WTC11 (cell line): ENCODE data around the gene KIF17. TPM values are rescaled to one million over a fixed set of nuclear protein-coding genes. Genes with fewer than 3 reads are reported as not detected.

Experiments used
- ATAC-seq: fragments of 200-7000 bp; cut with Tn5 transposase; 2 replicates; pipeline ENCODE4 v1.10.0; 2021; ENCODE audit warnings: mild to moderate bottlenecking, moderate library complexity
- CTCF ChIA-PET: fragments of 300-600 bp; sonication (Branson Sonifier 250); formaldehyde crosslinking; loops from one replicate; lab custom pipeline; 2021; ENCODE audit warnings: antibody characterized with exemption; lab: Charles Lee
- POLR2A ChIA-PET: fragments of 350-600 bp; sonication (Branson Sonifier 250); formaldehyde crosslinking; loops from one replicate; lab custom pipeline; 2021; ENCODE audit warnings: antibody characterized with exemption; lab: Charles Lee
- DNase-seq: peaks from one replicate; pipeline ENCODE4 v3.0.0; 2021; ENCODE audit warnings: low spot score
- H3K27ac Mint-ChIP-seq: 2 replicates; pipeline ENCODE4 v1.8.0; 2021; ENCODE audit warnings: mixed read lengths
- H3K27me3 Mint-ChIP-seq: 2 replicates; pipeline ENCODE4 v1.8.0; 2021; ENCODE audit warnings: low read depth, mild to moderate bottlenecking, moderate library complexity, mixed read lengths
- H3K36me3 Mint-ChIP-seq: 2 replicates; pipeline ENCODE4 v1.8.0; 2021; ENCODE audit warnings: mixed read lengths
- H3K4me1 Mint-ChIP-seq: 2 replicates; pipeline ENCODE4 v1.8.0; 2022; ENCODE audit warnings: mixed read lengths
- H3K4me3 Mint-ChIP-seq: 2 replicates; pipeline ENCODE4 v1.8.0; 2021; ENCODE audit warnings: mild to moderate bottlenecking, moderate library complexity, mixed read lengths
- H3K9me3 Mint-ChIP-seq: 2 replicates; pipeline ENCODE4 v1.8.0; 2021; ENCODE audit warnings: mixed read lengths
- CBFB ChIP-seq: sonication (generic); formaldehyde crosslinking; IDR thresholded peaks from 2 replicates; pipeline ENCODE4 v1.8.1; 2022; ENCODE audit warnings: mild to moderate bottlenecking, low read depth, missing genetic modification reagents
- EMX1 ChIP-seq: fragments of 250-450 bp; sonication (Bioruptor Pico); IDR thresholded peaks from 2 replicates; pipeline ENCODE4 v1.8.0; 2021; ENCODE audit warnings: mild to moderate bottlenecking
- ETV6 ChIP-seq: sonication (generic); formaldehyde crosslinking; IDR thresholded peaks from 2 replicates; pipeline ENCODE4 v1.8.1; 2022; ENCODE audit warnings: mild to moderate bottlenecking, missing genetic modification reagents
- FOXJ3 ChIP-seq: sonication (generic); formaldehyde crosslinking; IDR thresholded peaks from 2 replicates; pipeline ENCODE4 v1.9.0; 2021; ENCODE audit warnings: missing genetic modification reagents, mild to moderate bottlenecking, borderline replicate concordance
- FOXK1 ChIP-seq: sonication (generic); formaldehyde crosslinking; IDR thresholded peaks from 2 replicates; pipeline ENCODE4 v1.8.0; 2022; ENCODE audit warnings: mild to moderate bottlenecking, moderate library complexity, missing genetic modification reagents
- GABPB1 ChIP-seq: sonication (generic); formaldehyde crosslinking; IDR thresholded peaks from 2 replicates; pipeline ENCODE4 v1.8.1; 2023; ENCODE audit warnings: mild to moderate bottlenecking, missing genetic modification reagents
- NR2C2 ChIP-seq: sonication (generic); formaldehyde crosslinking; IDR thresholded peaks from 2 replicates; pipeline ENCODE4 v1.8.0; 2022; ENCODE audit warnings: mild to moderate bottlenecking, missing genetic modification reagents
- RORB ChIP-seq: fragments of 250-450 bp; sonication (Bioruptor Pico); IDR thresholded peaks from 2 replicates; pipeline ENCODE4 v1.9.0; 2021; ENCODE audit warnings: mild to moderate bottlenecking
- SP1 ChIP-seq: sonication (generic); formaldehyde crosslinking; conservative IDR thresholded peaks from 2 replicates; pipeline ENCODE4 v1.8.1; 2022; ENCODE audit warnings: missing genetic modification reagents
- TCF7 ChIP-seq: sonication (generic); formaldehyde crosslinking; IDR thresholded peaks from 2 replicates; pipeline ENCODE4 v1.8.0; 2022; ENCODE audit warnings: mild to moderate bottlenecking, low read depth, missing genetic modification reagents, moderate library complexity
- ZNF138 ChIP-seq: sonication (generic); formaldehyde crosslinking; conservative IDR thresholded peaks from 2 replicates; pipeline ENCODE4 v1.8.1; 2022; ENCODE audit warnings: mild to moderate bottlenecking, moderate library complexity, missing genetic modification reagents
- ZNF232 ChIP-seq: sonication (generic); formaldehyde crosslinking; IDR thresholded peaks from 2 replicates; pipeline ENCODE4 v1.8.0; 2022; ENCODE audit warnings: mild to moderate bottlenecking, missing genetic modification reagents
- ZNF317 ChIP-seq: sonication (generic); formaldehyde crosslinking; IDR thresholded peaks from 2 replicates; pipeline ENCODE4 v1.8.1; 2023; ENCODE audit warnings: low read depth, mild to moderate bottlenecking, moderate library complexity, missing genetic modification reagents, borderline replicate concordance
- total RNA-seq: library from RNA; stranded (reverse); gene quantifications from 3 replicates; pipeline ENCODE4 v1.2.3, GENCODE V29; 2021
- TF ChIP-seq, protein P1 (sequence below): sonication (generic); formaldehyde crosslinking; IDR thresholded peaks from 2 replicates; pipeline ENCODE4 v1.8.0; 2022; ENCODE audit warnings: missing genetic modification reagents
- TF ChIP-seq, protein P2 (sequence below): sonication (generic); formaldehyde crosslinking; IDR thresholded peaks from 2 replicates; pipeline ENCODE4 v1.8.1; 2022; ENCODE audit warnings: mild to moderate bottlenecking, moderate library complexity, missing genetic modification reagents
- TF ChIP-seq, protein P3 (sequence below): fragments of 250-450 bp; sonication (Bioruptor Pico); IDR thresholded peaks from 2 replicates; pipeline ENCODE4 v1.9.0; 2021; ENCODE audit warnings: moderate library complexity, mild to moderate bottlenecking, inconsistent platforms, borderline replicate concordance
- TF ChIP-seq, protein P4 (sequence below): sonication (generic); formaldehyde crosslinking; IDR thresholded peaks from 2 replicates; pipeline ENCODE4 v1.8.1; 2023; ENCODE audit warnings: mild to moderate bottlenecking, missing genetic modification reagents, moderate library complexity
- TF ChIP-seq, protein P5 (sequence below): sonication (generic); formaldehyde crosslinking; IDR thresholded peaks from 2 replicates; pipeline ENCODE4 v1.8.1; 2022; ENCODE audit warnings: low read depth, missing genetic modification reagents, borderline replicate concordance

KIF17 gene
- total RNA-seq, 1 experiment from 2014 or later = 8.1 TPM

DNA sequence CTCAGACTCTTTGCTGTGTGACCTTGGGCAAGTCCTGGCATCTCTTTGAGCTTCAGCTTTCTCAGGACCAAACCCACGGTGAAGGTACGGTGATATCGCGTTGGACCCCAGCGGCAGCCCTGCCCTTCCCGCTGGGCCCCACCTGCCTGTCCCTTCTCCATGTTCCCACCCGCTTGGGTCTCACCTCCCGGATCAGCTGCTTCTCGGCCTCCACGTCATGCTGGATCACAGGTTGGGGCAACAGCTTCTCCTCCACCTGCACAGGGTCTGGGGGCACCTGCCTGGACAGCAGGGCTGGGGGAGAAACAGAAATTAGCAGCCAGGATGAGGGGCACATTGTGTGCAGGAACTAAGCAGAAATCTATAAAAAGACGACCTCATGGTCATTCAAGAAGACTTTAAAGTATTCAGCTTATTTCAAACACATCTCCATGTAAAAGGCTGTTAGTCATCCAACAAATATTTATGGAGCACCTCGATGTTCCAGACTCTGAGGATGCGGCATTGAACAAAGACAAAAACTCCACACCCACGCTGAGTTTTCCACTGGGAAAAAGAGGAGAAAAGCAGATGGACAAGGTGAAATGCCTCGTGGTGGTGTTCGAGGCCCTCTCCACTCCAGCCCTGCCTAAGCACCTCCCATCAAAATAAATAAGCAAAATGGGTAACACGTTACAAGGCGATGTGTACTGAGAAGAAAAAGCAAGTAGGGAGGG lies 19.5 kb downstream of the KIF17 start:
- peaks cover 11% of the 10 kb centered on the region for H3K4me1 Mint-ChIP-seq
- ATAC-seq = no peak
- H3K36me3 Mint-ChIP-seq = no peaks in the 10 kb centered on the region
- DNase-seq = no peak
- H3K4me3 Mint-ChIP-seq = no peak overlapping the region
- ChIA-PET CTCF (interaction anchor here (1.1 to 2.8 kb wide), 6 partner anchors 13 to 497 kb away, joined by 4 to 41 read pairs (median 12); partner anchors contain the start of genes DDOST and KIF17), POLR2A (interaction anchor here (0.6 kb wide), 2 partner anchors 15 to 492 kb away, joined by 3 to 7 read pairs; no protein-coding TSS in a partner anchor)
- no peak for TF ChIP-seq ETV6 (CRISPR knock-in tag)
- TF ChIP-seq GABPB1 (CRISPR knock-in tag) = no peak
- no peak for TF ChIP-seq FOXK1
- no peak for TF ChIP-seq ZNF138 (CRISPR knock-in tag)
- TF ChIP-seq TCF7 = no peak
- no peak overlapping the region for H3K27ac Mint-ChIP-seq
- H3K27me3 Mint-ChIP-seq = peaks cover 2% of the 10 kb centered on the region
- H3K9me3 Mint-ChIP-seq = no peaks in the 10 kb centered on the region

DNA sequence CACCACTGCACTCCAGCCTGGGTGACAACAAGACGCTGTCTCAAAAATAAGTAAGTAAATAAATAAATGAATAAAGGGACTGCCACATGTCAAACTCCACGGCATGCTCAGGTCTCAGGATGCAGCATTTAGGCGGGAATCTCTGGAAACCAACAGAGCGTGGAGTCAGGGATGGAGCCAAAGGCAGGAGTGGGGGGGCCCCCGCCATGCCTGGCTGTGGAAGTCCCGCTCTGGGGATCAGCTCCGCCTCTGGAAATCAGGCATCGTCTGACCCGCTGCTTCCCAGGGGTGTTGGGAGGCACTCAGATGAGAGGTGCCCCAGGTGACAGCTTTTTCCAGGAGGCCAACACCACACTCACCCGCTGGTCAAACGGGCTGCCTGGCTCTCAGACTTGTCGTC lies 20.2 kb downstream of the KIF17 start:
- no peaks in the 10 kb centered on the region for H3K36me3 Mint-ChIP-seq
- H3K4me3 Mint-ChIP-seq = 0 out of 2 replicates have a peak overlapping the region, but pooled peaks have one; percentile 79

DNA sequence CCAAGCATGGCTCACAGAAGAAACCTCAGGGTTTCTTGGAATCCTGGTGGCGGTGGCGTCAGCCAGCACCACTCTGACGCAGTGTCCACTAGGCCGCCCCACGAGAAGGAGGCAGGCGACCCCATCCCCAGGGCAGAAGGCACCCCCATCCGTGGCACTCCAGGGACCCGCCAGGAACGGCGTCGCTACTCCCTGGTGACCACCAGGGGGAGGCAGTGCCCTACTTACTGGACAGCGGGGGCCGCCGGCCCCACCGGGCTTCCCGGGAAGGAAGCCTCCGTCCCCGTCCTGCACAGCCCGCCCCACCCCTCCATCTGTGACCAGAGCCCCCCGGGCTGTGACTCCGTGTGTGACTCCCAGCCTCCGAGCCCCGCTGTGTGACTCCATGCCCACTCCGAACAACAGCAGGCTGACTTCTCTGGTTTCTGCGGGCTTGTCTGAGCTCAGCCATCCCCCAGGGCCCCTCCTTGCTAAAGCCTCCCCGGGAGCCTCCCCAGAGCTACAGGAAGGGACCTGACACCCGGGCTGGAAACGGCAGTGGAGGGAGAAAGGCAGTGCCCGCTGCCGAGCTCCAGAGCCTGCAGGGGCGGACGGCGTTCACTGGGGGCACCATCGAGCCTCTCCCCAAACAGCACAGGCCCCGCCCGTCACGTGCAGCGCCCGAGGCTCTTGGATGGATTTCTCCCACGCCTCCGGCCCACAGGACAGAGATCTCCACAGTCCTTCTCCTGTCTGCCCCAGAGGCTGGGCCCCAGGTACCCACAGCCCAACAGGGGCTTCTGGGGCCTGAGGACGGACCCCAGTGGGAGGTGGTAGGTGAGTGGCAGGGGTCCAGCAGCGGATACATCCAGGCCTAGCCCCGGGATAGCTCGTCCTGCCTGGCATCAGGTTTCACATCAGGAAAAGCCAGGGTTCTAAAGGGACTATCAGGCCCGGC lies 21.1 kb downstream of the KIF17 start:
- H3K27ac Mint-ChIP-seq = peak overlapping the region; percentile 77; the same call in 1 of the 2 replicates
- peak; percentile 87 for DNase-seq
- no peaks in the 10 kb centered on the region for H3K36me3 Mint-ChIP-seq
- ChIA-PET CTCF (interaction anchor here (0.5 to 2.9 kb wide), 49 partner anchors 9 to 672 kb away, joined by 3 to 124 read pairs (median 5); partner anchors contain the start of genes CDA, DDOST, FAM43B and HP1BP3), POLR2A (interaction anchor here (0.5 to 1.6 kb wide), 8 partner anchors 22 to 1640 kb away, joined by 3 to 12 read pairs (median 4); partner anchors contain the start of genes HP1BP3, KIF17 and SH2D5)
- ATAC-seq = peak; percentile 89
- H3K4me3 Mint-ChIP-seq = peak overlapping the region; percentile 79
- H3K4me1 Mint-ChIP-seq = peaks cover 11% of the 10 kb centered on the region
- peaks cover 2% of the 10 kb centered on the region for H3K27me3 Mint-ChIP-seq
- H3K9me3 Mint-ChIP-seq = no peaks in the 10 kb centered on the region
- TF ChIP-seq, protein P1, sequence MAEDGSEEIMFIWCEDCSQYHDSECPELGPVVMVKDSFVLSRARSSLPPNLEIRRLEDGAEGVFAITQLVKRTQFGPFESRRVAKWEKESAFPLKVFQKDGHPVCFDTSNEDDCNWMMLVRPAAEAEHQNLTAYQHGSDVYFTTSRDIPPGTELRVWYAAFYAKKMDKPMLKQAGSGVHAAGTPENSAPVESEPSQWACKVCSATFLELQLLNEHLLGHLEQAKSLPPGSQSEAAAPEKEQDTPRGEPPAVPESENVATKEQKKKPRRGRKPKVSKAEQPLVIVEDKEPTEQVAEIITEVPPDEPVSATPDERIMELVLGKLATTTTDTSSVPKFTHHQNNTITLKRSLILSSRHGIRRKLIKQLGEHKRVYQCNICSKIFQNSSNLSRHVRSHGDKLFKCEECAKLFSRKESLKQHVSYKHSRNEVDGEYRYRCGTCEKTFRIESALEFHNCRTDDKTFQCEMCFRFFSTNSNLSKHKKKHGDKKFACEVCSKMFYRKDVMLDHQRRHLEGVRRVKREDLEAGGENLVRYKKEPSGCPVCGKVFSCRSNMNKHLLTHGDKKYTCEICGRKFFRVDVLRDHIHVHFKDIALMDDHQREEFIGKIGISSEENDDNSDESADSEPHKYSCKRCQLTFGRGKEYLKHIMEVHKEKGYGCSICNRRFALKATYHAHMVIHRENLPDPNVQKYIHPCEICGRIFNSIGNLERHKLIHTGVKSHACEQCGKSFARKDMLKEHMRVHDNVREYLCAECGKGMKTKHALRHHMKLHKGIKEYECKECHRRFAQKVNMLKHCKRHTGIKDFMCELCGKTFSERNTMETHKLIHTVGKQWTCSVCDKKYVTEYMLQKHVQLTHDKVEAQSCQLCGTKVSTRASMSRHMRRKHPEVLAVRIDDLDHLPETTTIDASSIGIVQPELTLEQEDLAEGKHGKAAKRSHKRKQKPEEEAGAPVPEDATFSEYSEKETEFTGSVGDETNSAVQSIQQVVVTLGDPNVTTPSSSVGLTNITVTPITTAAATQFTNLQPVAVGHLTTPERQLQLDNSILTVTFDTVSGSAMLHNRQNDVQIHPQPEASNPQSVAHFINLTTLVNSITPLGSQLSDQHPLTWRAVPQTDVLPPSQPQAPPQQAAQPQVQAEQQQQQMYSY (CRISPR knock-in tag) = no peak
- TF ChIP-seq ZNF232 (CRISPR knock-in tag) (no peak), EMX1 (no peak), RORB (CRISPR knock-in tag) (no peak), CBFB (CRISPR knock-in tag) (no peak), FOXJ3 (CRISPR knock-in tag) (no peak), SP1 (peak; percentile 45)
- TF ChIP-seq, protein P2, sequence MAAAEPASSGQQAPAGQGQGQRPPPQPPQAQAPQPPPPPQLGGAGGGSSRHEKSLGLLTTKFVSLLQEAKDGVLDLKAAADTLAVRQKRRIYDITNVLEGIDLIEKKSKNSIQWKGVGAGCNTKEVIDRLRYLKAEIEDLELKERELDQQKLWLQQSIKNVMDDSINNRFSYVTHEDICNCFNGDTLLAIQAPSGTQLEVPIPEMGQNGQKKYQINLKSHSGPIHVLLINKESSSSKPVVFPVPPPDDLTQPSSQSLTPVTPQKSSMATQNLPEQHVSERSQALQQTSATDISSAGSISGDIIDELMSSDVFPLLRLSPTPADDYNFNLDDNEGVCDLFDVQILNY = 0 out of 2 replicates have a peak, but pooled peaks have one; percentile 40
- TF ChIP-seq, protein P3, sequence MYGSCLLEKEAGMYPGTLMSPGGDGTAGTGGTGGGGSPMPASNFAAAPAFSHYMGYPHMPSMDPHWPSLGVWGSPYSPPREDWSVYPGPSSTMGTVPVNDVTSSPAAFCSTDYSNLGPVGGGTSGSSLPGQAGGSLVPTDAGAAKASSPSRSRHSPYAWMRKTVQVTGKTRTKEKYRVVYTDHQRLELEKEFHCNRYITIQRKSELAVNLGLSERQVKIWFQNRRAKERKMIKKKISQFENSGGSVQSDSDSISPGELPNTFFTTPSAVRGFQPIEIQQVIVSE (CRISPR knock-in tag) = no peak
- TF ChIP-seq, protein P4, sequence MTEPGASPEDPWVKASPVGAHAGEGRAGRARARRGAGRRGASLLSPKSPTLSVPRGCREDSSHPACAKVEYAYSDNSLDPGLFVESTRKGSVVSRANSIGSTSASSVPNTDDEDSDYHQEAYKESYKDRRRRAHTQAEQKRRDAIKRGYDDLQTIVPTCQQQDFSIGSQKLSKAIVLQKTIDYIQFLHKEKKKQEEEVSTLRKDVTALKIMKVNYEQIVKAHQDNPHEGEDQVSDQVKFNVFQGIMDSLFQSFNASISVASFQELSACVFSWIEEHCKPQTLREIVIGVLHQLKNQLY (CRISPR knock-in tag) = no peak

More for the DNA sequence above, 20.2 kb downstream of the KIF17 start:
- Mint-ChIP-seq H3K4me1 (peaks cover 11% of the 10 kb centered on the region), H3K27me3 (peaks cover 2% of the 10 kb centered on the region), H3K9me3 (no peaks in the 10 kb centered on the region), H3K27ac (no peak overlapping the region)
- CTCF ChIA-PET = interaction anchor here (0.5 to 2.9 kb wide), 34 partner anchors 9 to 520 kb away, joined by 3 to 124 read pairs (median 8); partner anchors contain the start of genes DDOST, FAM43B, HP1BP3 and KIF17
- POLR2A ChIA-PET = interaction anchor here (0.6 to 1.6 kb wide), 6 partner anchors 21 to 1641 kb away, joined by 3 to 12 read pairs (median 4); partner anchors contain the start of genes HP1BP3, KIF17 and SH2D5
- TF ChIP-seq ZNF317 (CRISPR knock-in tag) = no peak
- no peak for TF ChIP-seq NR2C2 (CRISPR knock-in tag)
- TF ChIP-seq, protein P3 (CRISPR knock-in tag) = no peak
- TF ChIP-seq, protein P5, sequence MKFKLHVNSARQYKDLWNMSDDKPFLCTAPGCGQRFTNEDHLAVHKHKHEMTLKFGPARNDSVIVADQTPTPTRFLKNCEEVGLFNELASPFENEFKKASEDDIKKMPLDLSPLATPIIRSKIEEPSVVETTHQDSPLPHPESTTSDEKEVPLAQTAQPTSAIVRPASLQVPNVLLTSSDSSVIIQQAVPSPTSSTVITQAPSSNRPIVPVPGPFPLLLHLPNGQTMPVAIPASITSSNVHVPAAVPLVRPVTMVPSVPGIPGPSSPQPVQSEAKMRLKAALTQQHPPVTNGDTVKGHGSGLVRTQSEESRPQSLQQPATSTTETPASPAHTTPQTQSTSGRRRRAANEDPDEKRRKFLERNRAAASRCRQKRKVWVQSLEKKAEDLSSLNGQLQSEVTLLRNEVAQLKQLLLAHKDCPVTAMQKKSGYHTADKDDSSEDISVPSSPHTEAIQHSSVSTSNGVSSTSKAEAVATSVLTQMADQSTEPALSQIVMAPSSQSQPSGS = no peak
- DNase-seq (no peak), ATAC-seq (no peak)
